Uterus (tissue), 2 donors: ENCODE data around the gene ACOT11.

Experiments used
- CTCF ChIP-seq, 4 experiments: fragments of 200-600 bp in 2 of 4; fragments of 450-650 bp in 2 of 4; sonication (generic) in 2 of 4; IDR thresholded peaks; one replicate each; pipeline ENCODE4 v1.5.1; 2016 to 2019; ENCODE audit warnings: antibody characterized with exemption in 4 of 4, mild to moderate bottlenecking in 2 of 4, moderate library complexity in 1 of 4
- POLR2A ChIP-seq, 2 donors: fragments of 450-650 bp; IDR thresholded peaks; one replicate each; pipeline ENCODE4 v1.6.1; 2016; ENCODE audit warnings: antibody characterized with exemption in 2 of 2, mild to moderate bottlenecking in 1 of 2, moderate library complexity in 1 of 2

- TF ChIP-seq CTCF (IDR thresholded peaks at IDR 0.05) (no peak), POLR2A (IDR thresholded peaks at IDR 0.05) (no peak)
Observed at GRCh38 chr1:54570161-54570560, 22.1 kb downstream of the ACOT11 start.
